Transverse colon (tissue), 4 donors: ENCODE measurements around the gene BRIP1. TPM values are rescaled to one million over a fixed set of nuclear protein-coding genes. Genes with fewer than 3 reads are reported as not detected.
"Not testable (repeated sequence)": the region's sequence is repeated elsewhere in the genome, so short reads cannot be mapped to it uniquely, and the experiment has no call there.

Source experiments
- DNase-seq: peaks from one replicate; pipeline ENCODE4 v3.0.0-alpha.2; 2019
- H3K27ac ChIP-seq, 4 donors: fragments of 200-600 bp; sonication (generic); 2 replicates each; pipeline ENCODE4 v1.5.1; 2016 to 2018; ENCODE audit warnings: inconsistent platforms in 4 of 4
- H3K27me3 ChIP-seq: fragments of 200-600 bp; sonication (generic); 2 replicates; pipeline ENCODE4 v1.5.1; 2017; ENCODE audit warnings: inconsistent platforms
- H3K36me3 ChIP-seq, 4 donors: fragments of 200-600 bp; sonication (generic); 2 replicates each; pipeline ENCODE4 v1.5.1; 2017 to 2019; ENCODE audit warnings: inconsistent platforms in 4 of 4
- H3K4me1 ChIP-seq, 4 donors: fragments of 200-600 bp; sonication (generic); 2 replicates each; pipeline ENCODE4 v1.5.1; 2017 to 2020; ENCODE audit warnings: inconsistent platforms in 4 of 4
- H3K4me3 ChIP-seq, 4 donors: fragments of 200-600 bp; sonication (generic); 1 replicate in 1 of 4; 2 replicates in 3 of 4; pipeline versions ENCODE4 v1.5.1 to v1.6.1; 2017 to 2019; ENCODE audit warnings: inconsistent platforms in 4 of 4
- H3K9me3 ChIP-seq, 2 donors: fragments of 200-600 bp; sonication (generic); 2 replicates each; pipeline ENCODE4 v1.5.1; 2017 to 2019; ENCODE audit warnings: inconsistent platforms in 2 of 2
- CTCF ChIP-seq, 5 experiments: fragments of 200-600 bp in 3 of 5; fragments of 450-650 bp in 2 of 5; sonication (generic) in 3 of 5; IDR thresholded peaks; 1 replicate in 2 of 5; 2 replicates in 3 of 5; pipeline ENCODE4 v1.5.1; 2016 to 2017; ENCODE audit warnings: antibody characterized with exemption in 5 of 5, inconsistent platforms in 3 of 5, mild to moderate bottlenecking in 2 of 5, moderate library complexity in 1 of 5
- EP300 ChIP-seq: sonication (generic); formaldehyde crosslinking; IDR thresholded peaks from one replicate; pipeline ENCODE4 v1.6.1; 2017; ENCODE audit warnings: antibody characterized with exemption, low read depth
- POLR2A ChIP-seq: fragments of 450-650 bp; IDR thresholded peaks from one replicate; pipeline ENCODE4 v1.6.1; 2016; ENCODE audit warnings: antibody characterized with exemption, mild to moderate bottlenecking, moderate library complexity
- POLR2AphosphoS5 ChIP-seq, 3 donors: sonication (generic); formaldehyde crosslinking; IDR thresholded peaks; one replicate each; pipeline ENCODE4 v1.6.1; 2016; ENCODE audit warnings: antibody characterized with exemption in 3 of 3
- WGBS, 2 donors: methylation state at CpG; one replicate each; pipeline ENCODE4 v1.1.5; 2018; ENCODE audit warnings: low coverage in 1 of 2; 5-methylcytosine and 5-hydroxymethylcytosine counted together
- in situ Hi-C, 4 donors: fragments of 200-750 bp; cut with MboI; loops; one replicate each; pipeline versions ENCODE4 v1.15.0 to v1.15.1; 2017; ENCODE audit warnings: low sequenced_read_pairs in 3 of 4, low pct_ligation_motif_present in 1 of 4, low pct_unique_long_range_greater_than_20kb in 1 of 4
- intact Hi-C: fragments of 100-400 bp; cut with DNase I; formaldehyde crosslinking; loops from one replicate; pipeline ENCODE4 v1.15.1; 2023; ENCODE audit warnings: low total_unique reads
- total RNA-seq, 4 donors: library from RNA; depleted of rRNA; stranded (reverse); fragments of >200 nt; gene quantifications; one replicate each; pipeline ENCODE4 v1.1.0, GENCODE V29; 2016

Gene BRIP1
- total RNA-seq, 4 donors from 2014 or later = 0.80 to 1.9 (median 1.2) TPM

- Histone ChIP-seq H3K36me3 (no peaks in the 10 kb centered on the region), H3K9me3 (no peaks in the 10 kb centered on the region), H3K4me1 (no peaks in the 10 kb centered on the region), H3K27me3 (no peaks in the 10 kb centered on the region), H3K27ac (no peak overlapping the region), H3K4me3 (no peak overlapping the region)
- in situ Hi-C loops (no loop called here), intact Hi-C loops (no loop called here)
- TF ChIP-seq EP300 = no peak
- no peak for TF ChIP-seq POLR2AphosphoS5 (IDR thresholded peaks at IDR 0.05)
- TF ChIP-seq POLR2A = no peak
- no peak for TF ChIP-seq CTCF (IDR thresholded peaks at IDR 0.05)
- DNase-seq = no peak
- 56 to 67% methylated on average over 1 of the region's 1 CpG for WGBS, 2 donors
Measured at GRCh38 chr17:61672140-61672539, 191.2 kb downstream of the BRIP1 start.

GRCh38 chr17:61670691-61671090 lies 192.6 kb downstream of the BRIP1 start:
- H3K36me3 ChIP-seq = no peaks in the 10 kb centered on the region
- H3K4me3 ChIP-seq = no peak overlapping the region
- TF ChIP-seq CTCF (IDR thresholded peaks at IDR 0.05) (no peak), POLR2AphosphoS5 (IDR thresholded peaks at IDR 0.05) (no peak), EP300 (no peak), POLR2A (no peak)
- in situ Hi-C loops = no loop called here
- no peak for DNase-seq
- 76 to 79% methylated on average over 2 of the region's 2 CpGs for WGBS, 2 donors
- no peaks in the 10 kb centered on the region for H3K9me3 ChIP-seq
- intact Hi-C loops = no loop called here
- no peaks in the 10 kb centered on the region for H3K27me3 ChIP-seq
- H3K27ac ChIP-seq = no peak overlapping the region
- no peaks in the 10 kb centered on the region for H3K4me1 ChIP-seq

GRCh38 chr17:61669522-61669921 lies 193.8 kb downstream of the BRIP1 start:
- in situ Hi-C loops = no loop called here
- Histone ChIP-seq H3K27me3 (no peaks in the 10 kb centered on the region), H3K4me3 (no peak overlapping the region), H3K27ac (no peak overlapping the region), H3K9me3 (no peaks in the 10 kb centered on the region), H3K4me1 (no peaks in the 10 kb centered on the region), H3K36me3 (no peaks in the 10 kb centered on the region)
- intact Hi-C loops = no loop called here
- no peak for TF ChIP-seq EP300
- TF ChIP-seq POLR2AphosphoS5 (IDR thresholded peaks at IDR 0.05) = no peak
- no peak for TF ChIP-seq POLR2A
- TF ChIP-seq CTCF (IDR thresholded peaks at IDR 0.05) = no peak
- no peak for DNase-seq

- WGBS, 2 donors = 80% methylated on average over 1 to 3 of the region's 3 CpGs
- intact Hi-C loops (no loop called here), in situ Hi-C loops (no loop called here)
- DNase-seq = no peak
- TF ChIP-seq POLR2A (no peak), EP300 (no peak), CTCF (IDR thresholded peaks at IDR 0.05) (no peak), POLR2AphosphoS5 (IDR thresholded peaks at IDR 0.05) (no peak)
- Histone ChIP-seq H3K4me3 (no peak overlapping the region), H3K9me3 (no peaks in the 10 kb centered on the region), H3K4me1 (no peaks in the 10 kb centered on the region), H3K36me3 (no peaks in the 10 kb centered on the region), H3K27me3 (no peaks in the 10 kb centered on the region), H3K27ac (no peak overlapping the region)
Measured at GRCh38 chr17:61668486-61668885, 194.8 kb downstream of the BRIP1 start.

- H3K4me1 ChIP-seq, H3K27me3 ChIP-seq, H3K27ac ChIP-seq, H3K9me3 ChIP-seq, intact Hi-C loops, H3K36me3 ChIP-seq, DNase-seq, H3K4me3 ChIP-seq, in situ Hi-C loops: not testable (repeated sequence)
- 86 to 94% methylated on average over 5 of the region's 5 CpGs for WGBS, 2 donors
Measured at GRCh38 chr17:61666406-61667088, 196.8 kb downstream of the BRIP1 start.
